Epithelial cell of esophagus (primary cell): ENCODE measurements around the gene DPM3.
"Not testable (repeated sequence)": the region's sequence is repeated elsewhere in the genome, so short reads cannot be mapped to it uniquely, and the experiment has no call there.

Source experiments
- DNase-seq: peaks from one replicate; pipeline ENCODE4 v3.0.0; 2010; ENCODE audit warnings: low read depth
- H3K4me3 ChIP-seq: 2 replicates; pipeline ENCODE4 v1.5.1; 2011; ENCODE audit warnings: mild to moderate bottlenecking, low read length, control low read depth
- TF ChIP-seq, protein P1 (sequence below): IDR thresholded peaks from 2 replicates; pipeline ENCODE4 v1.5.1; 2011; ENCODE audit warnings: low read depth, mild to moderate bottlenecking, low read length, control low read depth, inconsistent platforms; ENCODE audit not compliant: insufficient read depth; ENCODE audit errors: missing control alignments

DPM3 gene

GRCh38 chr1:155170101-155170785 lies 29.9 kb upstream of the DPM3 start:
- no peak overlapping the region for H3K4me3 ChIP-seq
- no peak for DNase-seq
- TF ChIP-seq, protein P1, sequence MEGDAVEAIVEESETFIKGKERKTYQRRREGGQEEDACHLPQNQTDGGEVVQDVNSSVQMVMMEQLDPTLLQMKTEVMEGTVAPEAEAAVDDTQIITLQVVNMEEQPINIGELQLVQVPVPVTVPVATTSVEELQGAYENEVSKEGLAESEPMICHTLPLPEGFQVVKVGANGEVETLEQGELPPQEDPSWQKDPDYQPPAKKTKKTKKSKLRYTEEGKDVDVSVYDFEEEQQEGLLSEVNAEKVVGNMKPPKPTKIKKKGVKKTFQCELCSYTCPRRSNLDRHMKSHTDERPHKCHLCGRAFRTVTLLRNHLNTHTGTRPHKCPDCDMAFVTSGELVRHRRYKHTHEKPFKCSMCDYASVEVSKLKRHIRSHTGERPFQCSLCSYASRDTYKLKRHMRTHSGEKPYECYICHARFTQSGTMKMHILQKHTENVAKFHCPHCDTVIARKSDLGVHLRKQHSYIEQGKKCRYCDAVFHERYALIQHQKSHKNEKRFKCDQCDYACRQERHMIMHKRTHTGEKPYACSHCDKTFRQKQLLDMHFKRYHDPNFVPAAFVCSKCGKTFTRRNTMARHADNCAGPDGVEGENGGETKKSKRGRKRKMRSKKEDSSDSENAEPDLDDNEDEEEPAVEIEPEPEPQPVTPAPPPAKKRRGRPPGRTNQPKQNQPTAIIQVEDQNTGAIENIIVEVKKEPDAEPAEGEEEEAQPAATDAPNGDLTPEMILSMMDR, result no peak

DNA sequence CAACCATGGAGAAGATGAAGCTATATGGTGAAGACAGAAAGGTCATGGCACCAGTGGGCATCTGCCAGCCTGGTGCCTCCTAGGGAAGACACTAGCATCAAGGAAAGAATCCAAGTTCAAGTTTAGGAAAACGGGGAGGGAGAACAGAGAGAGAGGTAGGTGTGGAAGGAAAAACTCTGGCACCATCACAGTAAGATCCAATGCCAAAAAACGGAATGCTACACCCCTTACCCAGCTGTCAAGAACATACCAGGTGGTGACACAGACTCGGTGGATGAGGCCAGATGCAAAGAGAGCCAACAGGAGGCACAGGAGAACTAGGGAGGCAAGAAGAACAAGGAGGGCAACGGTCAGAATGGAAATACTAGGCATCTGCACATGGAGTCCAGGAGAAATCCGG lies 29.2 kb upstream of the DPM3 start:
- TF ChIP-seq, protein P1, result no peak
- no peak for DNase-seq
- H3K4me3 ChIP-seq, result no peak overlapping the region

DNA sequence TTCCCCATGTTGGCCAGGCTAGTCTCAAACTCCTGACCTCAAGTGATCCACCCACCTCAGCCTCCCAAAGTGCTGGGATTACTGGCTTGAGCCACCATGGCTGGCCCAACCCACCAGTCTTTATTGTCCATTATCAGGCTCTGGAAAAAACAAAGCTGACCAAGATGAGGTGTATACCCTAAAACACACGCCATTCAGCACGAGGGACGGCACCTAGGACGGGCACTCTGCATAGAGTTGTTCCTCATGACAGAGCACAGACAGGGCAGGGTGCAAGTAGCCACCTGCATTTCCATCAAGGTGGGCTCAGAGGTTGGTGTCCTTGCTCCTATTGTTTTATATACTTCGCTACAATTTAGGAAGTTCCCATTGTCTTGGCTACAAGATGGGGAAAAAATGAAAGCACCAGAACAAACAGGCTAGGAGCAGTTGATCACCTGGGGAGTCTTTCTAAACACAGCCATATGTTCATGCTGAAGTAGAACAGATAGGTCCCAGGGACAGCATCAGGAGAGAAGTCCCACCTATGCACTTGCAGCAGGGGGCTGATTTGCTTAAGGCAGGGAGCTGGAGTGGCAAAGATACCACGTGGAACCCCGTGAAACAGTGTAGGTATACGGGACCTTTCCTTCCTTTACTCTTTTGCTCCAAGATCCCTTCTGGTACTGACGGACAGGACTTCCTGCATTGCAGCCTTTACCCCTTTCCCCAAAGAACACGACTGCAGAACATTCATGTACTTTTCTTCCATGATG lies 28.3 kb upstream of the DPM3 start:
- TF ChIP-seq, protein P1, result no peak
- no peak overlapping the region for H3K4me3 ChIP-seq
- DNase-seq, result no peak

GRCh38 chr1:155168105-155168445 lies 27.7 kb upstream of the DPM3 start:
- H3K4me3 ChIP-seq, DNase-seq: not testable (repeated sequence)

DNA sequence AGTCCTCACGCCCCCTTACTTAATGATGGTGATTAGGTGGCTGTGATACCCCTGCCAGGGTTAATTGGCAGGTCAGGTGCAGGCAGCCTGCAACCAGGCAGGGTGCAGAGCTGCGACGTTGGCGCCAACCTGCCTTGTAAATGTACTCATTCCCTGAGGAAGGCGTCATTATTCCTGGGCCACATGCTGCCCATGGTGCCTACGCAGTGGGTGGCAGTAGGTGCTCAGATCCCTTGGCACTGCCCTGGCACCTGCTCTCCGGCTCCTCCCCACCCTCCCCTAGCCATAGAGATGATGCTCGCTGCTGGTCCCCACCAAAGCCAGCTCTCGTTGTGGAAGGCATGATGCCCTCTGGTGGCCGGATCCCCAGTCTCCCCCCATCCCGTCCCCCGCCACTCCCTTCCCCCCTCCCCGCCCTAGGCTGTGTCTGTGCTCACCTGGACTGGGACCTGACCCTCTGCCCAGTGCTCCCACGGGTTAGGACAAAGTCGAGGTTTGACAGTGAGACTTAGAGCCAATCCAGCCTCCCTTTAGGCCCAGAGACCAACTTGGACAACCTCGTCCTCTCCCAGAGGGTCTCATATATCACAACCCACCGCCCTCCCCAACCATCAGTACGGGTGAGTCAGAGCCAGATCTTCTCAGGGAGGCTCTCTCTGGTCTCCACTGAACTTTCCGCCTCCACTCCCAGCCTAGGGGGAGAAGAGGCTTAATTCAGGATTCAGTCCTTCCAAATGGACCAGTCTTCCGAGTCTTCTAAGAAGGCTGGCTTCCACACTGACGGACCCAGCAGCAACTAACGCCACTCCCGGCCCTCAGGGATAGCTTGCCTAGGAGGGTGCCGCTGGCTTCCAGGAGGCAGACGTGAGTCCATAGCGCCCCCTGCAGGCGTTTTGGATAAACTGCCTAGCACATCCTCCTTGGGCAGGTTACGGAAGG lies 27.1 kb upstream of the DPM3 start:
- TF ChIP-seq, protein P1, result peak; percentile 91
- H3K4me3 ChIP-seq, result no peak overlapping the region
- DNase-seq, result peak; percentile 86

DNA sequence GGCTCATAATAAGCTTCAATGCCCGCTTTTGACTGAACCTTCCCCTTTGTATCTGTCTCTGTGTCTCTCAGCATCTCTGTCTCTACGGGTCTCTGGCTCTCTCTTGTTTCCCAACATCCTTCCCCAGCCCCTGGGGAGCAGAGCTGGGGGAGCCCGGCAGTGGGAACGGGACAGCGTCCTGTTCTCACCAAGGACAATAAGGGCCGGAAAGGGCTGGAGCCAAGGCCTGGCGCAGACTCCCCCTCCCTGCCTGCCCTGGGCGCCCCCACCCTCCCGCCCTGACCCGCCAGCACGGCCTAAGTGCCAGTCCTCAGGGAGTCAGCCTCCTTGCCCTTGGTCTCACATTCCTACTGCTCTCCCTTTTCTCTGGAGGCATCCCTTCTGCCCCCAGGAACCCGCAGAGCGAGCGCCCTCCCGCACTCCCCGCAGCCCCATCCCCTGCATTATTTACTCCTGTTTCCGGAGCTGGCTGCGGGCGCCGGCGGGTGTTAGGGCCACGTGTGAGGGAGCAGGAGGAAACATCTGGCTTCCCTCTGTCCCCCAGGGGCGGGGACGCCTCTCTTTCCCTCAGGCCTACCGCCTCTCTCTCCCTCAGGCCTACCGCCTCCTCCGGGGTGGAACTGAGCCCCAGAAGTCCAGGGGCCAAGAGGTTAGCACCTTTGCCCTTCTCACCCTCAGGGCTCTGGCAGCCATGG lies 26.3 kb upstream of the DPM3 start:
- no peak overlapping the region for H3K4me3 ChIP-seq
- TF ChIP-seq, protein P1, result no peak
- DNase-seq, result no peak
